K562 (cell line): Measurements from ENCODE around the gene HPD. TPM values are rescaled to one million over a fixed set of nuclear protein-coding genes. Genes with fewer than 3 reads are reported as not detected.
A peak's percentile ranks its signal among the peaks of the same experiment; 100 is the strongest.

ENCODE experiments used
- CCAR2 ChIP-seq: fragments of 200-400 bp; formaldehyde crosslinking; IDR thresholded peaks from 2 replicates; pipeline ENCODE4 v1.6.1; 2017; ENCODE audit warnings: mild to moderate bottlenecking, low read depth, low read length
- DDX20 ChIP-seq: fragments of 450-650 bp; IDR thresholded peaks from 2 replicates; pipeline ENCODE4 v1.6.1; 2016; ENCODE audit warnings: missing genetic modification characterization, low read depth, mild to moderate bottlenecking, missing compliant biosample characterization, moderate library complexity
- FOXK2 ChIP-seq, 2 experiments: fragments of 450-650 bp; IDR thresholded peaks in 1 of 2; conservative IDR thresholded peaks in 1 of 2; 2 replicates each; pipeline ENCODE4 v1.6.1; 2016; ENCODE audit warnings: low read depth in 2 of 2, mild to moderate bottlenecking in 1 of 2
- GTF2E2 ChIP-seq: fragments of 200-800 bp; sonication (Bioruptor generic); IDR thresholded peaks from 2 replicates; pipeline ENCODE4 v1.6.1; 2016; ENCODE audit warnings: missing genetic modification characterization, missing compliant biosample characterization
- HMG20A ChIP-seq: fragments of 450-650 bp; formaldehyde crosslinking; conservative IDR thresholded peaks from 2 replicates; pipeline ENCODE4 v1.4.0; 2020; ENCODE audit warnings: mild to moderate bottlenecking, mixed read lengths
- MIER1 ChIP-seq: fragments of 450-650 bp; IDR thresholded peaks from 2 replicates; pipeline ENCODE4 v1.6.1; 2016; ENCODE audit warnings: antibody characterized with exemption, mild to moderate bottlenecking, low read depth
- NCOA2 ChIP-seq, 2 experiments: fragments of 450-650 bp; IDR thresholded peaks; 2 replicates each; pipeline ENCODE4 v1.6.1; 2018; ENCODE audit warnings: mild to moderate bottlenecking in 2 of 2, moderate library complexity in 1 of 2; ENCODE audit not compliant: partially characterized antibody in 2 of 2
- NCOA6 ChIP-seq: fragments of 450-650 bp; IDR thresholded peaks from 2 replicates; pipeline ENCODE4 v1.6.1; 2017; ENCODE audit warnings: mild to moderate bottlenecking
- NR2F6 ChIP-seq: fragments of 450-650 bp; formaldehyde crosslinking; IDR thresholded peaks from 2 replicates; pipeline ENCODE4 v1.4.0; 2020; ENCODE audit warnings: mild to moderate bottlenecking
- PHF20 ChIP-seq: fragments of 450-650 bp; IDR thresholded peaks from 2 replicates; pipeline ENCODE4 v1.6.1; 2018; ENCODE audit not compliant: partially characterized antibody
- SMARCB1 ChIP-seq: IDR thresholded peaks from 2 replicates; pipeline ENCODE4 v1.6.1; 2011; ENCODE audit warnings: improper control_type of control experiment, low read depth; ENCODE audit not compliant: insufficient read length
- SMARCE1 ChIP-seq: fragments of 450-650 bp; IDR thresholded peaks from 2 replicates; pipeline ENCODE4 v1.7.1; 2016; ENCODE audit warnings: mild to moderate bottlenecking
- TEAD1 ChIP-seq, 2 experiments: fragments of 450-650 bp in 1 of 2; sonication (generic) in 1 of 2; formaldehyde crosslinking; IDR thresholded peaks; 2 replicates each; pipeline versions ENCODE4 v1.4.0 to v1.8.0; 2020 to 2022; ENCODE audit warnings: mild to moderate bottlenecking in 2 of 2, missing genetic modification reagents in 1 of 2
- TRIM24 ChIP-seq, 2 experiments: fragments of 450-650 bp; IDR thresholded peaks; 2 replicates each; pipeline ENCODE4 v1.6.1; 2016
- ZNF24 ChIP-seq: fragments of 450-650 bp; IDR thresholded peaks from 2 replicates; pipeline ENCODE4 v1.6.1; 2016
- ZNF589 ChIP-seq: fragments of 200-800 bp; sonication (Bioruptor generic); IDR thresholded peaks from 2 replicates; pipeline ENCODE4 v1.6.1; 2016; ENCODE audit warnings: low read depth, missing genetic modification characterization, missing compliant biosample characterization
- polyA plus RNA-seq, 8 experiments: library from polyadenylated mRNA; depleted of rRNA in 4 of 8; stranded (reverse) in 5 of 8; unstranded in 3 of 8; fragments of >200 nt; fragmentation: Nextera tagmentation in 2 of 8; fragmentation: Illumina TruSeq in 1 of 8; extraction: Ambion mirVana in 2 of 8; extraction: Trizol in 1 of 8; gene quantifications; 2 replicates each; pipeline versions ENCODE4 v1.2.1 to v1.2.3, GENCODE V29; 2011 to 2014; ENCODE audit warnings: inconsistent platforms in 1 of 8, missing spikeins in 1 of 8
- total RNA-seq, 7 experiments: library from RNA; depleted of rRNA in 6 of 7; stranded (reverse); fragments of >200 nt in 6 of 7; fragmentation: Illumina TruSeq in 2 of 7; extraction: Trizol in 2 of 7; gene quantifications; 2 replicates each; pipeline versions ENCODE4 v1.2.1 to v1.2.3, GENCODE V29; 2011 to 2021; ENCODE audit warnings: low replicate concordance in 1 of 7
- TF ChIP-seq, protein P1 (sequence below): fragments of 250-450 bp; sonication (Bioruptor Pico); IDR thresholded peaks from 2 replicates; pipeline ENCODE4 v1.4.0; 2020; ENCODE audit warnings: mild to moderate bottlenecking, moderate library complexity
- TF ChIP-seq, protein P2 (sequence below): sonication (generic); formaldehyde crosslinking; IDR thresholded peaks from 2 replicates; pipeline ENCODE4 v1.8.1; 2023; ENCODE audit warnings: mild to moderate bottlenecking, missing genetic modification reagents
- TF ChIP-seq, protein P3 (sequence below): sonication (generic); formaldehyde crosslinking; IDR thresholded peaks from 2 replicates; pipeline ENCODE4 v1.8.1; 2023; ENCODE audit warnings: mild to moderate bottlenecking, missing genetic modification reagents, moderate library complexity
- TF ChIP-seq, protein P4 (sequence below): sonication (generic); formaldehyde crosslinking; IDR thresholded peaks from 2 replicates; pipeline ENCODE4 v1.4.0; 2020; ENCODE audit warnings: mild to moderate bottlenecking, missing genetic modification reagents

HPD gene
- total and polyA plus RNA-seq, 9 of the 15 experiments (the other 6 are each of a cell fraction or from before 2014, with no cell fraction given) = 0.06 to 0.29 (median 0.07) TPM; not detected in 4

DNA sequence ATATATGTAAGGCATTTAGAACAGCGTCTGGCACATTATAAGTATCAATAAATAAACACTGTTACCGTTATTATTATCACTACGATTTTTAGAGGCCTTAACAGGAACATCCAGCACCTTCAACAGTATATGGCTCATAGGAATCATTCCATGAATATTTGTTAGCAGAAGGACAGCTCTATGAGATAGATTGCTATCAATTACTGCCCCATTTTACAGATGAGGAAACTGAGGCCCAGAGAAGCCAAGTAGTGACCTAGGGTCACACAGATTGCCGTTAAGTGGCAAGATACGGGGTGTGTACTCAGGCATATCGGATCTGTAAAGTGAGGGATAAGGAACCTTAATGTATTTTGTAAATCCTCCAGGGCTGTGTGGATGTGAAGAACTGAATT, 29.4 kb upstream of the HPD start (continued):
- TF ChIP-seq, protein P1, sequence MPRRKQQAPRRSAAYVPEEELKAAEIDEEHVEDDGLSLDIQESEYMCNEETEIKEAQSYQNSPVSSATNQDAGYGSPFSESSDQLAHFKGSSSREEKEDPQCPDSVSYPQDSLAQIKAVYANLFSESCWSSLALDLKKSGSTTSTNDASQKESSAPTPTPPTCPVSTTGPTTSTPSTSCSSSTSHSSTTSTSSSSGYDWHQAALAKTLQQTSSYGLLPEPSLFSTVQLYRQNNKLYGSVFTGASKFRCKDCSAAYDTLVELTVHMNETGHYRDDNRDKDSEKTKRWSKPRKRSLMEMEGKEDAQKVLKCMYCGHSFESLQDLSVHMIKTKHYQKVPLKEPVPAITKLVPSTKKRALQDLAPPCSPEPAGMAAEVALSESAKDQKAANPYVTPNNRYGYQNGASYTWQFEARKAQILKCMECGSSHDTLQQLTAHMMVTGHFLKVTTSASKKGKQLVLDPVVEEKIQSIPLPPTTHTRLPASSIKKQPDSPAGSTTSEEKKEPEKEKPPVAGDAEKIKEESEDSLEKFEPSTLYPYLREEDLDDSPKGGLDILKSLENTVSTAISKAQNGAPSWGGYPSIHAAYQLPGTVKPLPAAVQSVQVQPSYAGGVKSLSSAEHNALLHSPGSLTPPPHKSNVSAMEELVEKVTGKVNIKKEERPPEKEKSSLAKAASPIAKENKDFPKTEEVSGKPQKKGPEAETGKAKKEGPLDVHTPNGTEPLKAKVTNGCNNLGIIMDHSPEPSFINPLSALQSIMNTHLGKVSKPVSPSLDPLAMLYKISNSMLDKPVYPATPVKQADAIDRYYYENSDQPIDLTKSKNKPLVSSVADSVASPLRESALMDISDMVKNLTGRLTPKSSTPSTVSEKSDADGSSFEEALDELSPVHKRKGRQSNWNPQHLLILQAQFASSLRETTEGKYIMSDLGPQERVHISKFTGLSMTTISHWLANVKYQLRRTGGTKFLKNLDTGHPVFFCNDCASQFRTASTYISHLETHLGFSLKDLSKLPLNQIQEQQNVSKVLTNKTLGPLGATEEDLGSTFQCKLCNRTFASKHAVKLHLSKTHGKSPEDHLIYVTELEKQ = no peak
- TF ChIP-seq NCOA2 (IDR thresholded peaks at IDR 0.05; ENCODE audit: partially characterized antibody in 2 of 2) (no peak), NCOA6 (no peak), SMARCB1 (no peak), GTF2E2 (0 out of 2 replicates have a peak, but pooled peaks have one; percentile 64), DDX20 (tag) (peak; percentile 76; the same call in 1 of the 2 replicates), HMG20A (CRISPR knock-in tag) (no peak), TEAD1 (CRISPR knock-in tag; IDR thresholded peaks at IDR 0.05) (no peak), CCAR2 (no peak), FOXK2 (conservative IDR thresholded peaks at IDR 0.05 in 1 of 2, IDR thresholded peaks at IDR 0.05 in 1 of 2; ENCODE audit: low read depth in 2 of 2) (no peak), MIER1 (0 out of 2 replicates have a peak, but pooled peaks have one; percentile 41), SMARCE1 (peak; percentile 35; the same call in 1 of the 2 replicates), ZNF589 (peak; percentile 76; the same call in 1 of the 2 replicates), TRIM24 (IDR thresholded peaks at IDR 0.05) (0 out of 4 replicates have a peak, but pooled peaks of 1 of the 2 experiments have one; percentile 39), PHF20 (peak; percentile 89), ZNF24 (peak; percentile 93), NR2F6 (CRISPR knock-in tag) (no peak)
- TF ChIP-seq, protein P2, sequence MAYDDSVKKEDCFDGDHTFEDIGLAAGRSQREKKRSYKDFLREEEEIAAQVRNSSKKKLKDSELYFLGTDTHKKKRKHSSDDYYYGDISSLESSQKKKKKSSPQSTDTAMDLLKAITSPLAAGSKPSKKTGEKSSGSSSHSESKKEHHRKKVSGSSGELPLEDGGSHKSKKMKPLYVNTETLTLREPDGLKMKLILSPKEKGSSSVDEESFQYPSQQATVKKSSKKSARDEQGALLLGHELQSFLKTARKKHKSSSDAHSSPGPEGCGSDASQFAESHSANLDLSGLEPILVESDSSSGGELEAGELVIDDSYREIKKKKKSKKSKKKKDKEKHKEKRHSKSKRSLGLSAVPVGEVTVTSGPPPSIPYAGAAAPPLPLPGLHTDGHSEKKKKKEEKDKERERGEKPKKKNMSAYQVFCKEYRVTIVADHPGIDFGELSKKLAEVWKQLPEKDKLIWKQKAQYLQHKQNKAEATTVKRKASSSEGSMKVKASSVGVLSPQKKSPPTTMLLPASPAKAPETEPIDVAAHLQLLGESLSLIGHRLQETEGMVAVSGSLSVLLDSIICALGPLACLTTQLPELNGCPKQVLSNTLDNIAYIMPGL (CRISPR knock-in tag) = no peak
- TF ChIP-seq, protein P3, sequence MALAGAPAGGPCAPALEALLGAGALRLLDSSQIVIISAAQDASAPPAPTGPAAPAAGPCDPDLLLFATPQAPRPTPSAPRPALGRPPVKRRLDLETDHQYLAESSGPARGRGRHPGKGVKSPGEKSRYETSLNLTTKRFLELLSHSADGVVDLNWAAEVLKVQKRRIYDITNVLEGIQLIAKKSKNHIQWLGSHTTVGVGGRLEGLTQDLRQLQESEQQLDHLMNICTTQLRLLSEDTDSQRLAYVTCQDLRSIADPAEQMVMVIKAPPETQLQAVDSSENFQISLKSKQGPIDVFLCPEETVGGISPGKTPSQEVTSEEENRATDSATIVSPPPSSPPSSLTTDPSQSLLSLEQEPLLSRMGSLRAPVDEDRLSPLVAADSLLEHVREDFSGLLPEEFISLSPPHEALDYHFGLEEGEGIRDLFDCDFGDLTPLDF (CRISPR knock-in tag) = no peak
- TF ChIP-seq, protein P4, sequence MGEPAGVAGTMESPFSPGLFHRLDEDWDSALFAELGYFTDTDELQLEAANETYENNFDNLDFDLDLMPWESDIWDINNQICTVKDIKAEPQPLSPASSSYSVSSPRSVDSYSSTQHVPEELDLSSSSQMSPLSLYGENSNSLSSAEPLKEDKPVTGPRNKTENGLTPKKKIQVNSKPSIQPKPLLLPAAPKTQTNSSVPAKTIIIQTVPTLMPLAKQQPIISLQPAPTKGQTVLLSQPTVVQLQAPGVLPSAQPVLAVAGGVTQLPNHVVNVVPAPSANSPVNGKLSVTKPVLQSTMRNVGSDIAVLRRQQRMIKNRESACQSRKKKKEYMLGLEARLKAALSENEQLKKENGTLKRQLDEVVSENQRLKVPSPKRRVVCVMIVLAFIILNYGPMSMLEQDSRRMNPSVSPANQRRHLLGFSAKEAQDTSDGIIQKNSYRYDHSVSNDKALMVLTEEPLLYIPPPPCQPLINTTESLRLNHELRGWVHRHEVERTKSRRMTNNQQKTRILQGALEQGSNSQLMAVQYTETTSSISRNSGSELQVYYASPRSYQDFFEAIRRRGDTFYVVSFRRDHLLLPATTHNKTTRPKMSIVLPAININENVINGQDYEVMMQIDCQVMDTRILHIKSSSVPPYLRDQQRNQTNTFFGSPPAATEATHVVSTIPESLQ (CRISPR knock-in tag) = no peak
